LHCN-M2 (cell line): ENCODE results near the gene CRYGS. TPM values are rescaled to one million over a fixed set of nuclear protein-coding genes. Genes with fewer than 3 reads are reported as not detected.

ENCODE experiments used
- DNase-seq: peaks from one replicate; pipeline ENCODE4 v3.0.0-alpha.2; 2012; ENCODE audit warnings: low read depth
- total RNA-seq: library from RNA; depleted of rRNA; stranded (reverse); fragments of >200 nt; gene quantifications from 2 replicates; pipeline ENCODE4 v1.2.3, GENCODE V29; 2014; rRNA removed

Gene CRYGS
- total RNA-seq, 1 experiment from 2014 or later: 1.4 TPM

GRCh38 chr3:186493525-186494255 lies 50.5 kb downstream of the CRYGS start:
- no peak for DNase-seq

GRCh38 chr3:186492385-186492984 lies 51.7 kb downstream of the CRYGS start:
- no peak for DNase-seq

- peak; percentile 18 for DNase-seq
Observed at GRCh38 chr3:186489507-186489906, 54.7 kb downstream of the CRYGS start.

Other genes with a start within 250 kb of the CRYGS start
- 2.2 and 4.1 TPM in 2 replicates for gene DGKG, start 182.1 kb downstream of the CRYGS start, total RNA-seq
- gene TBCCD1, start 23.0 kb upstream of the CRYGS start, total RNA-seq: 12.6 and 13.2 TPM in 2 replicates
- gene DNAJB11, start 26.3 kb upstream of the CRYGS start, total RNA-seq: 83.8 and 85.5 TPM in 2 replicates
- gene AHSG, start 68.7 kb upstream of the CRYGS start, total RNA-seq: not detected in 2 replicates
- gene FETUB, start 96.0 kb upstream of the CRYGS start, total RNA-seq: 0.06 TPM in 1 of 2 replicates, not detected in the other
- 0.06 TPM in 1 of 2 replicates, not detected in the other for gene HRG, start 121.6 kb upstream of the CRYGS start, total RNA-seq
- not detected in 2 replicates for gene KNG1, start 173.0 kb upstream of the CRYGS start, total RNA-seq
- gene EIF4A2, start 239.2 kb upstream of the CRYGS start, total RNA-seq: 493 and 693 TPM in 2 replicates